ENCODE data around the gene SLC4A4.

The SLC4A4 gene

GRCh38 chr4:71474731-71475130 is 135.9 kb downstream of the SLC4A4 start:
- DNase-seq, result no peak

- no peak for DNase-seq
Observed at GRCh38 chr4:71476240-71476639, 137.4 kb downstream of the SLC4A4 start.

DNA sequence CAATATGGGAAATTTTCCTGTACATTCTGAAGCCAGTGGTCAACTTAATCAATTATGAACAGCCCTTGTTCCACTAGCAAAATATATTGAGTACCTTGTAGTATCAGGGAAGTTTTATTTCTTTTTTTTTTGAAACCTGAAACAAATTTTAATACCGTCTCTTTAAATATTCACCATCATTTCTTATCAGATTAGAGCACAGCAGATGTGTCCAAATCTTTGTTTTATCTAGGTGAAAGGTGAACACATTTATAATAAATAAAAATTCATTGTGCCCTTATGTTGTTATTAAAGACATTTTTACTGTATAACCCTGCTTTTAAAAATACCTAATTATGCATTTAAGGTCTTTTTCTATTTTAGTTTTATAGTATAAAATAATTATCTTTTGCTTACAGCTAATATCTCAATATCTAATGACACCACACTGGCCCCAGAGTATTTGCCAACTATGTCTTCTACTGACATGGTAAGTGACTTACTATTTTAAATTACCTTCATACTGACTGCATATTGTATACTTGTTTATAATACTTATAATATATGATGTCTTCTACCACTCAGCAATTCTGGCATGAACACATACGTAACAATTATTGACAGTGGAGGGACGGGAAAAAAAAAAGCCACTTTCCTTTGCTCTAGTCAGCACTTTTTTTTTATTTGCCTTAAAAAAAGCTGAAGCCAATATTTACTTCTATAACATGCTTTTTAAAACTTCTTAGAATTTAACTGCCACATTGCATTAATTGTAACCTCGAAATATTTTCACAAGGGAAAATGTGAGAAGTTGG is 147.9 kb downstream of the SLC4A4 start:
- DNase-seq, result no peak

GRCh38 chr4:71487344-71487920 is 148.6 kb downstream of the SLC4A4 start:
- DNase-seq, result no peak

GRCh38 chr4:71494539-71494938 is 155.7 kb downstream of the SLC4A4 start:
- DNase-seq, result no peak

DNA sequence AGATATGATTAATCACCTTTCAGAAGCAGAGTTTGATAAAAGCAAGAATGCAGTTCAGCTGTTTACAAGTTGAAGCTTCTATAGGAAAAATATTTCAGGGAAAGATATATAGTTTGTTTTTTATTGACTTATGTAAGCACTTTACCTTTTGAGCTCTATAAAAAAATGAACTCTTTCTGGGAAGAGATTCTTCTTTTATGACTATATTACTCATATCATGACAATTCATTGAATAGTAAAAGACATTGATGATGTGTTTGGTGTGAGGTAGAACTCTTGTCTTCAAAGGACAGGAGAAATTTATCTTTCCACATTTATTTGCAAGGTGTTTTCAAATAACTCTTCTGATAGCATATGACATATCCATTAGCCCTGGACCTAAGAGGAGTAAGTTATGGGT is 156.6 kb downstream of the SLC4A4 start:
- DNase-seq, result no peak

DNA sequence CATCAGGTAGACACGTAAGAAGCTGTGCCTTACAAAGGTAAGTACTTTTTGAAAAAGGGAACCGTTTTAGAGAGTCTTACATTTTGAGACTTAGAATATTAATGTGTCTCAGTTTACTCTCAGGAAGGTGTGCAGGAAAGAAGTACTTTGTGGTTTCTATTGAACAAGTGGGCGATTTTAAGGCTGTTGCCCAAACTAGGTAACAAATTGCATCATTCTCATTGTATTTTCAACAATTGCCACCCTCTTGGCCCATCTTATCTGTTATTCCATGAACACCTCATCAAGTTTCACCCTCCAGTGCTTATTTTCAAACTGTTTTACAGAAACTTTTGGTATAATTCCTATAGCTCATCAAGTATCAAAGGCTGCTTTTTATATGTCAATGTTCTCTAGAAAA is 158.3 kb downstream of the SLC4A4 start:
- DNase-seq, result no peak

- no peak for DNase-seq
Observed at GRCh38 chr4:71498002-71498401, 159.2 kb downstream of the SLC4A4 start.

DNA sequence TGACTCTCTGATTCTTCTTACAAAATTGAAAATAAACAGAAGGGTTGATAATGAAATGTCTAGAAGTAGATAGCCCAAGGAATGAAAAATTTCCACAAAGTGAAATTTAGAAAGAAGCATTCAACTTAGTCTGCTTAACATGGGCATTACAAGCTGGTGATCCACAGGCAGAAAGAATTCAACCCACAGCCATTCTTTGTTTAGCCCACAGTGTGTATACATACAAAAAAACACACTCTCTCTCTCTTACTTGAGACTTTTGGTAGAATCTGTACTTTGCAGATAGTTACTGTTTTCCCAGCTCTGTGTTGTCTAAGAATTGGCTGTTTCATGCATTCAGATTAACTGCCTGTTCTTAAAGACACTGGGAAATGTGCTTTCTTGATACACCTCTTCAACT is 159.8 kb downstream of the SLC4A4 start:
- no peak for DNase-seq

DNA sequence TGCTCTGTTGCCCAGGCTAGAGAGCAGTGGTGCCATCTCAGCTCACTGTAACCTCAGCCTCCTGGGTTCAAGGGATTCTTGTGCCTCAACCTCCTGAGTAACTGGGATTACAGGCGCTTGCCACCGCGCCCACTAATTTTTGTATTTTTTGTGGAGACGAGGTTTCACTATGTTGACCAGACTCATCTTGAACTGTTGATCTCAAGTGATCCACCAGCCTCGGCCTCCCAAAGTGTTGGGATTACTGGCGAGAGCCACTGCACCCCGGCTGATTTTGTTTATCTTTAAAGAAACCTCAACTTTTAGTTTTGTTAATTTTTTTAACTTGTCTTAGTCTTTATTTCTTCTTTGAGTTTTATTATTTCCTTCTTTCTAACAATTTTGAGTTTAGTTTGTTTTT is 163.2 kb downstream of the SLC4A4 start:
- no peak for DNase-seq

DNA sequence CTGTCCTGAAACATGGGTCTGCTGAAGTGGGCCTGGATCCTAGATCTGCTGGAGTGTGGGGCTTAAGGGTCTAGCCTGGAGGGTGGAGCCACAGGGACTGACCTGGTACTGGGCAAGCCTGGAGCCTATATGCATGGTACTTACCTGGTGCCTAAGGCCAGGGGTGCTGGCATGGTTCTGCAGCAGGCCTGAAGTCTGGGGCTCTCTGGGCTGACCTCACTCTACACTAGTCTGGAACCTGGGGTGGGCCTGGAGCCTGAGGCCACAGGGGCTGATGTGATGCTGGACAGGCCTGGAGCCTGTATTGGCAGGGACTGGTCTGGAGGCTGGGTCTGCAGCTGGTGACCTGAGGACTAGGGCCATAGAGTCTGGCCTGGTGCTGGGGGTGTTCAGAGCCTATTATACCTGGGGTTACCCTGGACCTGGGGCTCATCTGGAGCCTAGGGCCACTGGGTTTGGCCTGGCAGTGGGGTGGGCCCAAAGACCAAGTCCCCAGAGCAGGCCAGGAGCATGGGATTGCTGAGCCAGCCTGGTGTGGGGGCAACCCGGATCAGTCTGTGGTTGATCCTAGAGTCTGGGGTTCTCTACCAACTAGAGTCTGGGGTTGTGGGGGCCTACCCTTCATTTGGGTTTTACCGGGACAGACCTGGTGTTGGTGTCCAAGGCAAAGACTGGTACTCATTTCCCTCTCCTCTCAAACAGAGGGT is 179.6 kb downstream of the SLC4A4 start:
- DNase-seq, result no peak

DNA sequence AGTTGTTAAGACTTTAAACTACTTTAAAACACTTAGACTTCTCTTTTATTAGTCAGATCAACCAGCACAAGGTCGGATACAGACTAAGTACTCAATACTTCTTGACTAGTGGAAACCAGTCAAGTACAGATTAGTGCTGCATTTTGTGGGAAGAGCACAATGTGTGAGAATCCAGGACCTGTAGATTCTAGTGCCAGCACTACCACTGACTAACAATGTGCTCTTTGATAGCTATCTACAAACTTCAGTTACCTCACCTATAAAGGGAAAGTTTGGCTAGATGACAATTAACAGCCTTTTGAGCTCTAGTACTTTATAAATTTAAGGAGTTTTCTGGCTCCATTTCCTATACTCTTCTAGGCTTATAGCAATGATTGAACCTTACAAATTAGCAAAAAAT is 181.5 kb downstream of the SLC4A4 start:
- DNase-seq, result no peak

GRCh38 chr4:71520850-71521249 is 182.0 kb downstream of the SLC4A4 start:
- DNase-seq, result no peak

- DNase-seq, result no peak
Observed at GRCh38 chr4:71524756-71525155, 185.9 kb downstream of the SLC4A4 start.

DNA sequence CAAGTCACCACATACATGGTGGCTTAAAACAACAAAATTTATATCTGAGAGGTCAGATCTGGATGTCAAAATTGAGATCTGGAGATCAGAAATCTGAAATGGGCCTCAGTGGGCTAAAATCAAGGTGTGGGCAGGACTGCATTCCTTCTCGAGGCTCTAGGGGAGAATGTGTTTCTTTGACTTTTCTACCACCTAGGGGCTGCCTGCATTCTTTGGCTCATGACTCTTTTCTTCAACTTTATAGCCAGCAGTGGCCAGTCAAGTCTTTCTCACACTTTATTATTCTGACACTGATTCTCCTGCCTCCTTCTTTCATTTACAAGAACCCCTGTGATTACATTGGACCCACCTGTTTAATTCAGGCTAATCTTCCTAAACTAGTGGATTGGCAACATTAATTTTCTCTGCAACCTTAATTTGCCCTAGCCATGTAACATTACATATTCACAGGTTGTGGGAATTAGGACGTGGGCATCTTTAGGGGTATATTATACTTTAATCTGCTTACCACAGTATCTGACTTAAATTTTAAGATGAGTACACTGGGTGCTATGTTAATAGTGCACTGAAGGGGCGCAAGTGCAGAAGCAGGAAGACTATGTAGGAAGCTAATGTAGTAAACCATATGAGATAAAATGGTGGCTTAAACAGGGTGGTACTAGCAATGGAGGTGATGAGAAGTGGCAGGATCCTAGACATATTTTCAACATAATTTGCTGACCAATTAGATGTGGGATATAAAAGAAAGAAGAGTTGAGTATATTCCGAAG is 188.0 kb downstream of the SLC4A4 start:
- DNase-seq, result no peak

GRCh38 chr4:71532407-71532806 is 193.6 kb downstream of the SLC4A4 start:
- DNase-seq, result no peak

- DNase-seq, result no peak
Observed at GRCh38 chr4:71533121-71533520, 194.3 kb downstream of the SLC4A4 start.

DNA sequence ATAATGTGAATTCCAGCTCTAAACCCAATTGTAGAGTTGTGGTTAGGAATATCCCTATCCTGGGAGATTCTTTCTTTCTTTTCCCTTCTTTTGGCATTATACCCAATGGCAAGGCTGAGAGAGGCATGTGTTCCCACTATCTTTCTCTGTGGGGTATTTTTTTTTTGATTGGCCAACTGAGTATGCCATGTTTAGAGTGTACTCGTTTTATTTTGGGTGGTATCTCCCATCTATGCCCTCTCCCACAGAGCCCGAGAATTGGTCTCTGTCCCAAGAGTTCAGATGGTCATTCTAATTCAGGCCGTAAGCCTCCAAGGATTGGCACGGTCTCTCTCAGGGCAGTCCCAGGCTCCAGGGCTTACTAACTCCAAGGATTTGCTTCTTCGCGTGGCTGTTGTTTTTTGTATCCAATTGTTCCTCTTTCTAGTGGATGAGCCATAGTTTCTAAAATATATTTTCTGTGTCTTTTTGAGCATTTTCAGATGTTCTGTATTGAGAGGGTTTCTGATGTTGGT is 198.8 kb downstream of the SLC4A4 start:
- no peak for DNase-seq

DNA sequence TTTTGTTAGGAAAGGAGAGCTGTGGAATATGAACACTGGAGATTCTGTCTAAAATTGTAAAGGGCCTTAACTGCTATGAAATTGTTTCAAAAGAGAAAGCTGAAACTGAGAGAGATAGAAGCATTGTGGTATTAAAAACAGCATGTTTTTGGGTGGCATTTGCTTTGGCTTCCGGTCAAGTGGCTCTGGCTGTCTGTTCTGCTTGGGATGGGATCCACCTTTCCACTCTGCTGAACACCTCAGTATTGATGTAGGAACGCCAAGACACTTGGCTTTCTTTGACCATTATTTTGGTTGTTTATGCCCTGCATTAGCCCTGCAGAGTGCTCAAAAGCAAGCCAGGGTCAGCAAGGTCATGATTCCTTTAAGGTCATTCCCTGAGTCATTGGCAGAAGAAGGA is 199.7 kb downstream of the SLC4A4 start:
- no peak for DNase-seq

DNA sequence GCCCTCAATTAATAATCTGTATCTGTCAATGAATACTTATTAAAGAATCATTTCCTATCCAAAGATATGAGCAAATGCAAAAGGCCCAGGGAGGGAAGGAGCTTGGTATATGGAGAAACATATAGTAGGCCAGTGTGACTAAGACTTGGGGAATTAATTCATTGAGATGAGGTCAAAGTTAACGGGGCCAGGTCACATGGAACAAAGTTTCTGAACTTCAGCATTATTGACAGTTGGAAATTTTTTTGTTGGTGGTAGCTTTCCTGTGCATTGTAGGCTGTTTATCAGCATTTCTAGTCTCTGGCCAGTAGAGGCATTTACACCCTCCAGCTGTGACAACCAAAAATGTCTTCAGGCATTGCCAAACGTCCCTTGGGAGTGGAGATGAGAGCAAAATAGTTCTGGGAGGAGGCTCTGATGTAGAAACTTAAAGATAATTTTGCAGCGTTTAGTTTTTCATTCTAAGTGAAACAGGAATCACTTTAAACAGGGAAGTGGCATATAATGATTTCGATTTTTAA is 202.0 kb downstream of the SLC4A4 start:
- no peak for DNase-seq

GRCh38 chr4:71541541-71541940 is 202.7 kb downstream of the SLC4A4 start:
- no peak for DNase-seq

DNA sequence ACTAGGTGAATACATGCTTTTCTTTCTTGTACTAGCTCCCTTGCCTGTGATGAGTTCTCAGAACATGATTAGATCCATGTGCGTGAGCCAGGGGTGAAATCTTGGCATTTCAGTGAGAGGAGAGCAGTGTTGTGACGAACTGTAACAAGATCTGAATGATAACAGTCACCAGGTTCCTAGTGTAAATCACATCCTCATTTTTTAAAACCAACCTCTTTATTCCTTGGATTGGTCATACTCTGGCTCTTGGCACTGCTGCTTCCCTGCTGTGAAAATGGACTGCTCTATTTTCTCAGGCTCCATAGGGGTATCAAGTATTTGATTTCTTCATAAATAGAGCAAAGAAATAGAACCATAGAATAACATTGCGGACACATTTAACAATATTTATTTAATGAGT is 206.3 kb downstream of the SLC4A4 start:
- no peak for DNase-seq

All from activated CD8-positive, alpha-beta memory T cell treated with anti-CD3 and anti-CD28 coated beads, Interleukin-2, amount 50 U/mL, for 48 hours (primary cell).